Mucosa of descending colon (tissue), 3 donors: ENCODE measurements around the gene HELB. TPM values are rescaled to one million over a fixed set of nuclear protein-coding genes. Genes with fewer than 3 reads are reported as not detected.

Experiments
- ATAC-seq: fragments of 200-7000 bp; cut with Tn5 transposase; one replicate; pipeline ENCODE4 v1.9.1; 2020; ENCODE audit warnings: mild to moderate bottlenecking, moderate library complexity
- DNase-seq, 3 donors: peaks; one replicate each; pipeline ENCODE4 v3.0.0-alpha.2; 2020
- H3K36me3 ChIP-seq: fragments of 200-600 bp; one replicate; pipeline ENCODE4 v1.8.0; 2021; ENCODE audit warnings: low read depth, mild to moderate bottlenecking
- H3K4me1 ChIP-seq: fragments of 200-600 bp; one replicate; pipeline ENCODE4 v1.8.0; 2021; ENCODE audit warnings: low read depth, mild to moderate bottlenecking
- H3K4me3 ChIP-seq: fragments of 200-600 bp; one replicate; pipeline ENCODE4 v1.8.0; 2021; ENCODE audit warnings: mild to moderate bottlenecking
- H3K9me3 ChIP-seq: fragments of 200-600 bp; one replicate; pipeline ENCODE4 v1.8.0; 2021; ENCODE audit warnings: mild to moderate bottlenecking
- CTCF ChIP-seq: fragments of 200-600 bp; IDR thresholded peaks from one replicate; pipeline ENCODE4 v1.8.0; 2022; ENCODE audit warnings: antibody characterized with exemption, mild to moderate bottlenecking
- intact Hi-C, 2 donors: fragments of 100-400 bp; cut with DNase I in 1 of 2; cut with micrococcal nuclease in 1 of 2; formaldehyde crosslinking; loops; one replicate each; pipeline versions ENCODE4 v1.11.0 to v1.11.1; 2022; cut with DNase I, micrococcal nuclease
- total RNA-seq, 3 donors: library from RNA; stranded (reverse); fragmentation: NEBNext Ultra II Directional in 2 of 3; extraction: Animal tissue kit (Norgen Biotek cat#: 25700) in 2 of 3; gene quantifications; one replicate each; pipeline versions ENCODE4 v1.2.1 to v1.2.4, GENCODE V29; 2021 to 2023
- donor health status: DM: no; HTN: no; CAD: no; lungs with moderate emphysema.
- donor health status: DM: no; HTN: no; CAD: no.
- donor health status: DM: no; HTN: yes; CAD: no.

Gene HELB
- total RNA-seq, 3 donors from 2014 or later = 3.8 to 6.0 (median 5.4) TPM

GRCh38 chr12:66359300-66359699 is 57.0 kb downstream of the HELB start:
- Histone ChIP-seq H3K9me3 (no peaks in the 10 kb centered on the region), H3K4me1 (no peaks in the 10 kb centered on the region), H3K36me3 (no peaks in the 10 kb centered on the region), H3K4me3 (no peak overlapping the region)
- no peak for TF ChIP-seq CTCF
- intact Hi-C loops = no loop called here
- no peak for ATAC-seq
- DNase-seq = no peak

- no peak overlapping the region for H3K4me3 ChIP-seq
- no peaks in the 10 kb centered on the region for H3K4me1 ChIP-seq
- H3K9me3 ChIP-seq = no peaks in the 10 kb centered on the region
- DNase-seq = no peak
- no peak for ATAC-seq
- TF ChIP-seq CTCF = no peak
- intact Hi-C loops = no loop called here
- H3K36me3 ChIP-seq = no peaks in the 10 kb centered on the region
Measured at GRCh38 chr12:66361703-66362102, 59.4 kb downstream of the HELB start.

- Histone ChIP-seq H3K9me3 (no peaks in the 10 kb centered on the region), H3K36me3 (no peaks in the 10 kb centered on the region), H3K4me1 (no peaks in the 10 kb centered on the region), H3K4me3 (no peak overlapping the region)
- no peak for ATAC-seq
- intact Hi-C loops = no loop called here
- DNase-seq = no peak
- no peak for TF ChIP-seq CTCF
Measured at GRCh38 chr12:66365718-66366490, 63.6 kb downstream of the HELB start.

GRCh38 chr12:66367015-66367667 is 64.8 kb downstream of the HELB start:
- DNase-seq (no peak), ATAC-seq (no peak)
- H3K4me3 ChIP-seq = no peak overlapping the region
- no peak for TF ChIP-seq CTCF
- H3K36me3 ChIP-seq = no peaks in the 10 kb centered on the region
- no peaks in the 10 kb centered on the region for H3K9me3 ChIP-seq
- H3K4me1 ChIP-seq = no peaks in the 10 kb centered on the region
- intact Hi-C loops = no loop called here

- intact Hi-C loops = no loop called here
- H3K4me3 ChIP-seq = no peak overlapping the region
- DNase-seq = no peak
- H3K9me3 ChIP-seq = no peaks in the 10 kb centered on the region
- H3K36me3 ChIP-seq = no peaks in the 10 kb centered on the region
- no peaks in the 10 kb centered on the region for H3K4me1 ChIP-seq
- no peak for ATAC-seq
- no peak for TF ChIP-seq CTCF
Measured at GRCh38 chr12:66371982-66372381, 69.7 kb downstream of the HELB start.
